GM21723 (cell line): ENCODE data around the gene ENPEP.
"Not testable (repeated sequence)": the region's sequence is repeated elsewhere in the genome, so short reads cannot be mapped to it uniquely, and the experiment has no call there.

ENCODE experiments used
- ATAC-seq: cut with Tn5 transposase; IDR thresholded peaks from one replicate; pipeline ENCODE4 v1.9.1; 2021; ENCODE audit warnings: mild to moderate bottlenecking, moderate library complexity; ENCODE audit not compliant: unreplicated experiment

Gene ENPEP

DNA sequence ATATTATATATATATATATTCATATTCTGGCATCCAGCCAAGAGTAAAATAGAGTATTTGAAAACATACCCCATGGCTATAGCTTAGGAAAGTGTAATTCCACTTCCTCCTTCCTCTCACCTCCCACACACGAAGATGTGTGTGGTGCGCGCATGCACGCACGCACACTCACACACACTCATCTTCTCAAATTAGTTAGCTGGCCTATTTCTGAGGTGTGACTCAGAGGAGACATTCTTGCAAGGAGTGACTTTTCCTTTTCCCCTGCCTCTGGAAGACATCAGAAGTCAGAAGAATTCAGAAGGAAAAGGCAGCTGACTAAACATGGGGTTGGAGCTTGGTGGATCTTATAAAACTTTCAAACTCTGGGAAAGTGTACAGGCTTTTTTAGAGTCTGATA is 8.8 kb downstream of the ENPEP start:
- peak; percentile 41 for ATAC-seq

- ATAC-seq = no peak
Observed at GRCh38 chr4:110485452-110485851, 9.5 kb downstream of the ENPEP start.

- no peak for ATAC-seq
Observed at GRCh38 chr4:110486256-110486655, 10.3 kb downstream of the ENPEP start.

GRCh38 chr4:110486850-110487249 is 10.9 kb downstream of the ENPEP start:
- ATAC-seq = not testable (repeated sequence)

DNA sequence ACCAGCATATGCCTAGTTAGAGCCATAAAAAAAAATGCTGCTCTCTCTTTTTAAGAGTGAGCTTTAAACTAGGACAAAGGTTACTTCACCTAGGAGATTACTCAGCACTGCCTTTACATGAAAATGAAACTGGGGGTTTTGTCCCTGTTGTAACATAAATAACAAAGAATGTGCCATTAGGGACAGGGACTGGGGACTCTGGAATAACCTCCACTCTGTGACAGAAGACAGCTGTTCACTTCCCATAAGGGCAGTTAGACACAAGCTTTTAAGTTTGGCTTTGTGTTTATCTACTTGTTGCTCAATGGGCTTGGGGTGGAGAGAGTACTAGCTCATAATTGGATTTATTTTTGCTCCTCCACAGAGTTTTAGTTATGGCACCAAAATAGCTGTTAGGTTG is 11.9 kb downstream of the ENPEP start:
- peak; percentile 37 for ATAC-seq

DNA sequence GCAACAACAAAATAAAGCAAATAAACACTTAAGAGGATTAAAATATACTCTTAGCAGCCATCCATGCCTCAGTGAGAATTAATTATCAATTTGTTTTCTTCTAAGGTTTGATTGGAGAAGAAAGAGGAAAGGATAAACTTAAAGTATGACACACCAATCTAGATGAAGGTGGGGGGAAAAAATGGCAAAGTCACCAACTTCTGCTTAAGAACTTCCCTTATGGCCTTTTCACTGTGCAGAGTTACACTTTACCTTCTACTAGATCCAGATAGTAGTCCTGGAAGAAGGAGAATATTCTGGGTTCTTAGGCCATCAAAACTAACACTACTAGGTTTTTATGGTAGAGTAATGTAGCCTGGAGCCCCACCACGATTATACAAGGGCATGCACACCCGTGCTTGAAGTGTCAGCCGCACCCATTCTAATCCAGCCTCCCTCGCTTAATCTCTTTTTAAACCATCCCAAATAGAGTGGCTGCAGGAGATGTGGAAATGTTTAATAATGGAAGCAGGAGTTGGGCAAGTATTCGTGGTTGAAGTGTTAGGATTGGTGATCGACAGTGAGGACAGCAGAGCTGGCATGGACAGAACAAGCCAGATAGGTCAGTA is 14.1 kb downstream of the ENPEP start:
- ATAC-seq = no peak

DNA sequence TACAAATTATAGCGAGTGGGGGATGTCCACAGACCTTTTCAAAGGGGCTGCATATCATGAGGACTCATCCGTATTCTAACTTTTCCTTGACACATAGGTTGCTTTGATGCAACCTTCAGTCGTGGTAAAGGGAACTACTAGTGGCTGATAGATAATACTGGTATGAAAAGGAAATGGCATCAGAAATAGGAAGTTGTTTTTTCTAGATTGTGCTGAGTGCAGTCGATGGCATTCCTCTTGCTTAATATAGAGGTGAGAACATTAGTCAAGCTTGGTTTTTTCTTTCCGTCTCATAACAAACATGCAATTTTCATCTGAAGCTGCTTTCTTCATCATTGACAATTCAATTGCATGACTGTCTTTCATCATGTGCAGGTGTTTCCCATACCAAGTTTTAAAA is 16.6 kb downstream of the ENPEP start:
- ATAC-seq = no peak

DNA sequence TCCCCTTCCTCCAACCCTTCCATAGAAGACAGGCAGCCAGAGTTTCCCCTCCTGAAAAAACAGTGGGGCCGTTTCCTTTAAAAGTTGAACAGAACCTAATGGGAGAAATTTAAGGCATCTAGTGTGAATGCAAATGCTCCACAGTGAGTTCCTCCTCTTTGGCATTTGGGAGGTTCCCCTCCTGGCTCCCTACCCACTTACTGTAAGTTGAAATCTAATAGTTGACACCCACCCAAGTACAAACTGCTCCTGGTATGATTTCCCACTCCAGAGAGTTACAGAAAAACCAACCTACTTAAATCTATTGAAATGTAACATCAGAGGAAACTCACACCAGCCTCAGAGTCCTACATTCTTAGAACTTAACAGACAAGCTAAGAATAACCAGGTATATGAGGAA is 17.6 kb downstream of the ENPEP start:
- ATAC-seq = no peak

DNA sequence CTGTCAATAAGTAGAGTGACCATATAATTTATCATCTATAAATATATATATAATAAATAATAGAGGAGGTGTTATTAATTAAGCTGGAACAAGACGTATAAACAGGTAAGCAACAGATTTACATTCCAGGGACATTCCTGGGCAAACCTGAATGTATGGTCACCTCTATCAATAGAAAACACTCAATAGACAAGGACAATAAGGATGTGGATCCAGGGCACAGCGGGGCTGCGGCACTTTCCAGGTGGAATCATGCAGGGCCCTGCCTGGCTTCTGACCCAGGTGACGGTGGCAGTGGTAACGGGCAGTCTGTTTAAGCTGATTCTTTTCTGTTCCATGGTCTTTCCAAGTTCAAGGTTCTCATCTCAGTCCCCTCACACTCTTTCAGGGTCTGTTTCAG is 22.5 kb downstream of the ENPEP start:
- no peak for ATAC-seq

DNA sequence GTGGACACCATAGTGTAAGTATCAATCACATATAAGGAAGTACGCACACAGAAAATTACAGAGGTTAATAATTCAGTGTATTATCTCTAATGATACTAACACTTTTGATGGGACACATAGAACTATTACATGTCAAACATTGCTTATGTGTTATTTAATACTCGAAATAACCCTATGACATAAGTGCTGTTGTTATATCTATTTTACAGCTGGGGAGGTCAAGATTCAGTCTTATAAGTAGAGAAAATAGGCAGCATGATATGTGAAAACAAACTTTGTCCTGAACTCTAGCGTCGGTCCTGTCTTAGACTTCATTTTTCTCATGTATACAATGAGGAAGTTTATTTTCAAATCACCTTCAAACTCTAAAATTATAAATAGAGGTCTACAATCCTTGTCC is 23.2 kb downstream of the ENPEP start:
- ATAC-seq = no peak

DNA sequence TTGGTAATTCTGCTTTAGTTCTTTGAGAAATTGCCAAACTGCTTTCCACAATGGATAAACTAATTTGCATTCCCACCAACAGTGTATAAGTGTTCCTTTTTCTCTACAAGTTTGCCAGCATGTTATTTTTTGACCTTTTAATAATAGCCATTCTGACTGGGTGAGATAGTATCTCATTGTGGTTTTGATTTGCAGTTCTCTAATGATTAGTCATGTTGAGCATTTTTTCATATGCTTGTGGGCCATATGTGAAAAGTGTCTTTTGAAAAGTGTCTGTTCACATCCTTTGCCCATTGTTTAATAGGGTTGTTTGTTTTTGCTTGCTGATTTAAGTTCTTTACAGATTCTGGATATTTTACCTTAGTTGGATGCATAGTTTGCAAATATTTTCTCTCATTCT is 25.9 kb downstream of the ENPEP start:
- ATAC-seq = no peak

DNA sequence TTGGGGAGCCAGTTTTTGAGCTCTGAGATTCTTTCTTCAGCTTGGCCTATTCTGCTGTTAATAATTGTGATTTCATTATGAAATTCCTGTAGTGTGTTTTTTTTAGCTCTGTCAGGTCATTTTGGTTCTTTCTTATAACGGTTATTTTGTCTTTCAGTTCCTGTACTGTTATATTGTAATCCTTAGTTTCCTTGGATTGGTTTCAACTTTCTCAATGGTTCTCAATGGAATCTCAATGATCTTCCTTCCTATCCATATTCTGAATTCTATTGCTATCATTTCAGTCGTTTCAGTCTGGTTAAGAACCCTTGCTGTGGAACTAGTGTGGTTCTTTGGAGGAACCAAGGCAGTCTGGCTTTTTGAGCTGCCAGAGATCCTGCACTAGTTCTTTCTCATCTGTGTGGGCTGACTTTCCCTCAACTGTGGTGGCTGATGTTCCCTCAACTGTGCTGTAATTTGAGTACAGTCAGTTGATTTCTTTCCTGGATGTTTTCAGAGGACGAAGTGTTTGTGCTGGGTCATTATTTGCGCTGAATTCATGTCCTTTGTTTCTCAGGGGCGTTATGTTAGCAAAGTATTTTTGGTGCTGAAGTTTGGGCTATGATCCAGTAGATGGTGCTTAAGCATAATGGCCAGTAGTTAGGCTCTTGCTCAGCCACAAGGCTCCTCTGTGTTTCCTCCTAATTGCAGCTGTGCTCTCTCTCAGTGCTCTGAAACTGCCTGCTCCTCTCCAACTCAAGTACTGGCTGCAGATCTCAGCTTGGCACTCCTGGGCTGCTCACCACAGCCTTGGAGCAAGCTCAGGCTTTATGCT is 27.5 kb downstream of the ENPEP start:
- ATAC-seq = no peak

DNA sequence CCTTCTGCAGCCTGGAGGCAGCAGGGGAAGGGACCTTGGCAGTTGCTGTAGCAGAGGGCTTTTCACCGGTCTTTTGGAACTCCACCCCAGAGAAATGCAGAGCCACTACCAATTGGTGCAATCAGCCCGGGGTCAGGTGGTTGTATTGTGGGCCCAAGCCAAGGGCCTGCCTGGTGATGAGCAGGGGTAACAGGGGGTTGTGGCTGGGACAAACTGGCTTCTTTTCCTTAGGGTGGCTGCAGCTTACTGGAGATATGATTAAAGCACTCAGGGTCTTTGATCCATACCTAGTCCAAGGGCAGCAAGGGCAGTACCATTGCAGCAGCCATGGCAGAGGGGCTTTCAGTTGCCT is 28.1 kb downstream of the ENPEP start:
- ATAC-seq = no peak

- no peak for ATAC-seq
Observed at GRCh38 chr4:110505440-110505839, 29.5 kb downstream of the ENPEP start.

DNA sequence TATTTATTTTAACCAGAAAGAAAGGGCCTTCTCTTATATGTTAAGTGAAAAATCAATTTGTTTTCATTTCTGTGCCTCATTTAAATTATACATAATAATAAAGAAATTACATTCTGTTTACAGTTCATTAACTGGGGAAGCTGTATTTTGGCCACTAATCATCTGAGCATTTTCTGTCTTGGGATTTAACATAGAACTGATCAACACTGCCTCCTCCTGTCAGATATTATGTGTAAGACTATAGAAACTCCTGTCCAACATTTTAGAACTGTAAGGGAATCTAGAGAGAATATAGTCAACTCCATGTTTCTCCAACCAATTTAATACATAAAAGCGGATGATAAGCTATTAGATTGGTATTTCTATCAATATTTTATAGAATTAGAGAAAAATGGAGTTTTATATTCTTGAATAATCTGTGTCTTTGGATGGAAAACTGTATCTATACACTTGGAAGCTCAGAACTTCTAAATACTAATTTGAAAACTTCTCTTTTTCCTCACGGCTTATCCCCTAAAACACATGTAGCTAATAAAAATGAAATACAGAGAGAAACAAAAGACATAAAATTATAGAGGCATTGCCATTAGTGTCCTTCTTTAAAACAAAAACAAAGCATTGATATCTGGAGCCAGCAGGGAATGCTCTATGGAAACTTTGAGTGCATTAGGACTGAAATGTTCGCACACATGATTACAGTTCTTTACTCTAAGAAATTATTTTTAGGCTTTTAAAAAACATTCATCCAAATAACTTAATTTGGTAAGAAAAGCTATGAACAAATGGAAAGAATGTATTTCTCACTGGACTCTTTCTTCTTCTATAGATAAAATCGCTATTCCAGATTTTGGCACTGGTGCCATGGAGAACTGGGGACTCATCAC is 33.1 kb downstream of the ENPEP start:
- peak; percentile 57 for ATAC-seq

- ATAC-seq = no peak
Observed at GRCh38 chr4:110510277-110510676, 34.3 kb downstream of the ENPEP start.

DNA sequence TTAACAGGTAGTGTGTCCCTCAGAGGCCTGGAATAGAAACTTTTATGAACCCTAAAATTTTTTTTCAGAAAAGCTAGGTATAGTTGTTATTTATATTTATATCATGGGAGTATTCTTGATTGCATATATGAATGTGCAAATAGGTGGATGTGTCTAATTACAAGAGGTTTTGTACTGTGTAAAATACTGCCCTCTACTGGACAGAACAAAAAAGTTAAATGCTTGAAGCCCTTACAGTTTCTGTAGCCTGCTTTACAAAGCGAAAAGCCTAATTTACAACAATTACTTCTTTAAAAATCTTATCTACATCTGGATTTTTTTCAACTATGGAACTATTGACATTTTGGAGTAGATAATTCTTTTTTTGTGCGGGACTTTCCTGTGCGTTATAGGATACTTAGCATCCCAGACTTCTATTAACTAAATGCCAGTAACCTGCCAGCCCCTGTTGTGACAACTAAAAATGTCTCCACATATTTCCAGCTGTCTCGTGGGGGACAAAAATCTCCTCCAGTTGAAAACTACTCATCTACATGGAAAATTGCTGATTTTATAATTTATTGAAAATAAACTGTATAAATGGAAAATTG is 35.1 kb downstream of the ENPEP start:
- ATAC-seq = peak; percentile 62

- ATAC-seq = no peak
Observed at GRCh38 chr4:110512901-110513300, 36.9 kb downstream of the ENPEP start.

GRCh38 chr4:110514889-110515479 is 39.0 kb downstream of the ENPEP start:
- no peak for ATAC-seq

- ATAC-seq = peak; percentile 30
Observed at GRCh38 chr4:110515676-110516075, 39.7 kb downstream of the ENPEP start.
